ENCODE results near the gene SLC8A1.

Gene SLC8A1

DNA sequence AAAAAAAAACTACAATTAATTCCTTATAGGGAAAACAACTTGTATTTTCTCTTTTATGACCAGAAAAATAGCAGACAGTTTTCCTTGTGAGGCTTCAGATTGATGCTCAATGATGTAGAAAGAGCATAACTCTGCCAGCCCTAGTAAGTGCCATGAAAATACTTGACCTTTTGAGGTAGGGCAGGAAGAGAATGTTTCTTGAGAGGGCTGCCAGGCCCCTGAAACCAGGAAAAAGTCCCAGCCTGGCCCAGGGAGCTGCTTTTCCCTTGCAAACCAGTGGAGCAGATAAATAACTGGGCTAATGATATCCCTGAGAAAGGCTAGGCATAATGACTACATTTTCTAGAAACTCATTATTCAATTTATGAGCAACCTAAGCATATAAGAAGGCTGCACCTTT, 126.8 kb downstream of the SLC8A1 start:
- no peak overlapping the region for H3K9ac ChIP-seq (ENCODE audit: insufficient read length)
- no peak overlapping the region for H3K4me3 ChIP-seq
- no peaks in the 10 kb centered on the region for H3K9me3 ChIP-seq (ENCODE audit: low read depth, low read length)
- no peaks in the 10 kb centered on the region for H3K36me3 ChIP-seq (ENCODE audit: insufficient read depth, low read length)
- no peak overlapping the region for H3K27ac ChIP-seq
- TF ChIP-seq EZH2 (IDR thresholded peaks at IDR 0.05), result no peak
- no peak for TF ChIP-seq POLR2AphosphoS5 (IDR thresholded peaks at IDR 0.05; ENCODE audit: borderline replicate concordance, low read depth, low read length)
- TF ChIP-seq FOXP2 (optimal IDR thresholded peaks at IDR 0.05; ENCODE audit: control extremely low read depth, extremely low read length, insufficient read depth), result no peak
- DNase-seq (ENCODE audit: low read depth, low spot score), result no peak

DNA sequence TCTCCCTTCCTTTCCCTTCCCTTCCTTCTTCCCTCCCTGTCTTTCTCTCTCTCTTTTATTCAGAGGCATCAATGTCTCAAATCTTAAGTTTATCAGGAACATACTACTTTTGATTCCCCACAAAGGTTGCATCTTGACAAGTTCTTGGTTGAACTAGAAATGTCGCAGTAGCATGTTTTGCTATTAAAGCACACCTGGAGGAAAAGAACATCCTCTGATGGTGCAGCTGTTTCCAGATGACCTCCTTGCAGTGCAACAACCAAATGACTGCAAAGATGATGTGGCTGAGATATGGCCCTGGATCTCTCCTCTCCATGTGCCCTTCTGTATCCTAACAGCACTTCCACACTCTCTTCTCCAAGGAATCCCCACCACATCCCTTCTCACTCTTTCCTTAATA, 127.2 kb downstream of the SLC8A1 start:
- Histone ChIP-seq H3K27ac (no peak overlapping the region), H3K9ac (ENCODE audit: insufficient read length) (no peak overlapping the region), H3K4me3 (no peak overlapping the region), H3K36me3 (ENCODE audit: insufficient read depth, low read length) (no peaks in the 10 kb centered on the region), H3K9me3 (ENCODE audit: low read depth, low read length) (no peaks in the 10 kb centered on the region)
- no peak for TF ChIP-seq EZH2 (IDR thresholded peaks at IDR 0.05)
- no peak for TF ChIP-seq POLR2AphosphoS5 (IDR thresholded peaks at IDR 0.05; ENCODE audit: borderline replicate concordance, low read depth, low read length)
- no peak for TF ChIP-seq FOXP2 (optimal IDR thresholded peaks at IDR 0.05; ENCODE audit: control extremely low read depth, extremely low read length, insufficient read depth)
- DNase-seq (ENCODE audit: low read depth, low spot score), result no peak

DNA sequence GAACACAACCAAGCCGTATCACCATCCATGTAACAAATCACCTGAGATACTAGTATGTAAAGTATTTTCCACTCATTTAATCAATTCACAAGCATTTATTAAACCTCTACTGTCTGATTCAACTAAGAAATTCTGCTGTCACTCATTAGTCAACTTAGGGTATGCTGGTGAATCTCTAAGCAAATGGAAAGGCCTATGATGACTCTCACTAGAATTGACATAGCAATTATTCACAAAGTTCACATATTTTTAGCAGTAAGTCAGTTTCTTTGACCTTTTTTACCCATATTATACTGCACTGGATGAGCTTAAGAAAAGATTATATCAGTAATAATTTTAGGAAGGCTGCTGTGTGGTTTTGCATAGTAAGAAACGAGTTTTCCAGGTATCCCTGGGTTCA, 130.1 kb downstream of the SLC8A1 start:
- H3K36me3 ChIP-seq (ENCODE audit: insufficient read depth, low read length), result no peaks in the 10 kb centered on the region
- no peak overlapping the region for H3K9ac ChIP-seq (ENCODE audit: insufficient read length)
- no peaks in the 10 kb centered on the region for H3K9me3 ChIP-seq (ENCODE audit: low read depth, low read length)
- no peak overlapping the region for H3K27ac ChIP-seq
- H3K4me3 ChIP-seq, result no peak overlapping the region
- TF ChIP-seq EZH2 (IDR thresholded peaks at IDR 0.05) (no peak), POLR2AphosphoS5 (IDR thresholded peaks at IDR 0.05; ENCODE audit: borderline replicate concordance, low read depth, low read length) (no peak), FOXP2 (optimal IDR thresholded peaks at IDR 0.05; ENCODE audit: control extremely low read depth, extremely low read length, insufficient read depth) (no peak)
- no peak for DNase-seq (ENCODE audit: low read depth, low spot score)

DNA sequence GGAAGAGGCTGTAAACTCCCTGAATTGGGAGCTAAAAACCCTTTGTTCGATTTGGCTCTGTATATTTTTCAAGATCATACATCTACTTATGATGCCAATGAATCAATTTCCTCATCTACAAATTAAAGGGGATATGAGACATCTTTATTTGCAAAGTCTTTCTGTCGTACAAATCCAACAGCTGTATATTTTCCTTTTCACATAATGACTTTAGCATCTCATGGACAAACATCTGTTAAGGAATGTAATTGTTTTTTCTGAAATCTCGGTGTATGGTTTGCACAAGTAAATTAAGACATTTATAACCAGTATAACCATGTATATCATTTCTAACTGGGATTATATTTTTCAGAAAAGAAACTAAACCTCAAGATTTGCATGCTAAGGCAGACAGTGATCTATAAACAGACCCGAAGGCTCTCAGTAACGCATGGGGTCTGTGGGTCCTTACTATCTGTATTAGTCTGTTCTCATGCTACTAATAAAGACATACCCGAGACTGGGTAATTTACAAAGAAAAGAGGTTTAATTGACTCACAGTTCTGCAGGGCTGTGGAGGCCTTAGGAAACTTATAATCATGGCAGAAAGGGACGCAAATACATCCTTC, 130.8 kb downstream of the SLC8A1 start:
- H3K4me3 ChIP-seq, result no peak overlapping the region
- H3K9ac ChIP-seq (ENCODE audit: insufficient read length), result no peak overlapping the region
- TF ChIP-seq POLR2AphosphoS5 (IDR thresholded peaks at IDR 0.05; ENCODE audit: borderline replicate concordance, low read depth, low read length) (no peak), EZH2 (IDR thresholded peaks at IDR 0.05) (no peak), FOXP2 (optimal IDR thresholded peaks at IDR 0.05; ENCODE audit: control extremely low read depth, extremely low read length, insufficient read depth) (no peak)
- DNase-seq (ENCODE audit: low read depth, low spot score), result no peak
- no peak overlapping the region for H3K27ac ChIP-seq
- no peaks in the 10 kb centered on the region for H3K36me3 ChIP-seq (ENCODE audit: insufficient read depth, low read length)
- no peaks in the 10 kb centered on the region for H3K9me3 ChIP-seq (ENCODE audit: low read depth, low read length)

DNA sequence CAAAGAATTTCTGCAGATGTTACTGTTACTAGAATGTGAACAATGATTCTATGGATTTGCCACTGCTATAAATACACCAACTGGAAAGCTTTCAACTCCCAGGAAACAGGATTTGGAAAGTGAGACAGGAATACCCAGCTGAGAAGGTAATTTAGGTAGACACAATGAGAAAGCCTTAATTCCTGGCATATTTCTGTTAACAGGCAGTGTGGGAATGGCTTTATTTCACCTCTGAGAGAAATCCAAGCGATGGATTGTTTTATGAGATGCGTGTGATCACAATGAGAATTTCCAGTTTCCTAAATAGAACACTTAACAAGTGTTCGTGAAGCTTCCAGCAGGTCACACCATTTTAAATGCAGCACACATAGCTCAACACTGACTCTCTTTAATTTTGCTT, 133.0 kb downstream of the SLC8A1 start:
- Histone ChIP-seq H3K36me3 (ENCODE audit: insufficient read depth, low read length) (no peaks in the 10 kb centered on the region), H3K9ac (ENCODE audit: insufficient read length) (no peak overlapping the region), H3K4me3 (no peak overlapping the region), H3K27ac (no peak overlapping the region), H3K9me3 (ENCODE audit: low read depth, low read length) (no peaks in the 10 kb centered on the region)
- TF ChIP-seq POLR2AphosphoS5 (IDR thresholded peaks at IDR 0.05; ENCODE audit: borderline replicate concordance, low read depth, low read length) (no peak), EZH2 (IDR thresholded peaks at IDR 0.05) (no peak)
- no peak for DNase-seq (ENCODE audit: low read depth, low spot score)

DNA sequence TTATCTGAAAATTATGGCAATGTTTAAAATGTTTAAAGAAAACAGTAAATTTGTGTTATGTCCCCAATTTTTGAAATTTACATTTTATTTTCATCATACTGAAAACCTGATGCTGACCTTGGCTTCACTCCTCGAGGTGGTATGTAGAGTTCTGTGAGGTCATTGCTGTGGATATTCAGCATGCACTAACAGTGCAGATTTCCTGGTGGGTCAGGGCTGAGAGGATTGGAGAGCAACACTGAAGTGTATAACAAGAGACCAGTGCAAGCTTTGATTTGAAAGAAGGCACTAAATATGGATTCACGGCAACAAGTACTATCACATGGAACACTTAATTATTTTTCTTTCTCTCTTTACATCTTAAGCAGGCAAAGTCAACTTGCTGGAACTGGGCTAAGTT, 134.1 kb downstream of the SLC8A1 start:
- Histone ChIP-seq H3K9me3 (ENCODE audit: low read depth, low read length) (no peaks in the 10 kb centered on the region), H3K36me3 (ENCODE audit: insufficient read depth, low read length) (no peaks in the 10 kb centered on the region), H3K4me3 (no peak overlapping the region), H3K9ac (ENCODE audit: insufficient read length) (no peak overlapping the region), H3K27ac (no peak overlapping the region)
- DNase-seq (ENCODE audit: low read depth, low spot score), result no peak
- no peak for TF ChIP-seq EZH2 (IDR thresholded peaks at IDR 0.05)

DNA sequence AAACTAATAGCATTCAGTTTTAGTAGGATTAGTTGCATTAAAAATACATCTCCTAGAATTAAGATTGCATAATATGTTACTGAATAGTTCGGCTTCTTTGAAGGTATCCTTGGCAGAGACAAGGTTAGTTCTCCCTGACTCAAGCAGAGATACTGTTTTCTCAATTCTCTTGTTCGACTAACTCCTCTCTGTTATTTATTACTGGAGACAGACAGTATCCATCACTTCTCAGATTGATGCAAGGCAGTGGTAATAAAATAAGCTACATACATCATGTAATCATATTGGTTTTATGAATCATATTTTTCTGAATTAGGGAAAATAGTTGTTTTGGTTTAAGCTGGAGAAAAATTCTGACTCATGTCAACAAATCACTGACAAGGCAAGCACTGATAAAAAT, 134.8 kb downstream of the SLC8A1 start:
- DNase-seq (ENCODE audit: low read depth, low spot score), result no peak
- H3K9me3 ChIP-seq (ENCODE audit: low read depth, low read length), result no peaks in the 10 kb centered on the region
- no peak overlapping the region for H3K27ac ChIP-seq
- H3K9ac ChIP-seq (ENCODE audit: insufficient read length), result no peak overlapping the region
- TF ChIP-seq FOXP2 (optimal IDR thresholded peaks at IDR 0.05; ENCODE audit: control extremely low read depth, extremely low read length, insufficient read depth), result no peak
- no peak for TF ChIP-seq EZH2 (IDR thresholded peaks at IDR 0.05)
- TF ChIP-seq POLR2AphosphoS5 (IDR thresholded peaks at IDR 0.05; ENCODE audit: borderline replicate concordance, low read depth, low read length), result no peak
- H3K36me3 ChIP-seq (ENCODE audit: insufficient read depth, low read length), result no peaks in the 10 kb centered on the region
- no peak overlapping the region for H3K4me3 ChIP-seq

DNA sequence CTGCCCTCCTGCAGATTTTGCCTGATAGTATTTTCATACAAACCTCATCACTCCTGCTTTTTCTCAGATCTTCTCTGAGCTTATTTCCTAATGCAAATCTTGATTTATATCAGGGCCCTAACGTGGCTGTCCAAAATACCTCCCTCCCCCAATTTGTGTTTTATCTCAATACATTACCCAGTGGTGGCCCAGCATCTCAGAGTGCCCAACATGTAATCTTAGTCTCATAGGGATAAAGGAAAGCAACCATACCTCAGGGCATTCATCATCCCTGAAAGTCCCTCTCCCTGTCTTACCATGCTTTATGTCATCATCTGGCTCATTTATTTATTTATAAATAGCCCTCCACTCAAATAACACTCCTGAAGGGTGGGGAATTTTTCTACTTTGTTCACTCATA, 135.3 kb downstream of the SLC8A1 start:
- no peak overlapping the region for H3K27ac ChIP-seq
- H3K9ac ChIP-seq (ENCODE audit: insufficient read length), result no peak overlapping the region
- TF ChIP-seq EZH2 (IDR thresholded peaks at IDR 0.05), result no peak
- TF ChIP-seq POLR2AphosphoS5 (IDR thresholded peaks at IDR 0.05; ENCODE audit: borderline replicate concordance, low read depth, low read length), result no peak
- no peak for TF ChIP-seq FOXP2 (optimal IDR thresholded peaks at IDR 0.05; ENCODE audit: control extremely low read depth, extremely low read length, insufficient read depth)
- no peak overlapping the region for H3K4me3 ChIP-seq
- H3K36me3 ChIP-seq (ENCODE audit: insufficient read depth, low read length), result no peaks in the 10 kb centered on the region
- no peak for DNase-seq (ENCODE audit: low read depth, low spot score)
- H3K9me3 ChIP-seq (ENCODE audit: low read depth, low read length), result no peaks in the 10 kb centered on the region

DNA sequence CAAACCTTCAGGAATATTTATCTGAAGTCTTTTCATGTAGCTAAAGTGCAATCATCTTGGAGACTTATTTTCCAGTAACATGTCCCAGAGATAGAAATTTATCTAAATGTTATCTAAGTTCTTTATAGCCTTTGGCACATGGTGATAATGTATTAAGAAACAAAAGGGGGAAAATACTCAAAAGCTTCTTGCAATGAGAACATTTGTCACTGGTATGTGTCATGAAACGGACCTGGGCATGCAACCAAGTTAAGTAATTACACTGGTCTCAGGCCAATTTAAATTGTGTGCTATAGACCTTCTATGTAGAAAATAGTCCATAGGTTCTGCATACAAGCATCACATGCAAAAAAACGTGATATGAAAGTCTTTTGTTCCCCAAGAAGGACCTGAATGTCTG, 136.2 kb downstream of the SLC8A1 start:
- Histone ChIP-seq H3K9ac (ENCODE audit: insufficient read length) (no peak overlapping the region), H3K27ac (no peak overlapping the region), H3K4me3 (no peak overlapping the region), H3K9me3 (ENCODE audit: low read depth, low read length) (no peaks in the 10 kb centered on the region), H3K36me3 (ENCODE audit: insufficient read depth, low read length) (no peaks in the 10 kb centered on the region)
- no peak for DNase-seq (ENCODE audit: low read depth, low spot score)
- no peak for TF ChIP-seq POLR2AphosphoS5 (IDR thresholded peaks at IDR 0.05; ENCODE audit: borderline replicate concordance, low read depth, low read length)
- TF ChIP-seq EZH2 (IDR thresholded peaks at IDR 0.05), result no peak
- no peak for TF ChIP-seq FOXP2 (optimal IDR thresholded peaks at IDR 0.05; ENCODE audit: control extremely low read depth, extremely low read length, insufficient read depth)
